HuH-7.5 (cell line): ENCODE data around the gene FAM200C.

Experiments used
- DNase-seq: peaks from one replicate; pipeline ENCODE4 v3.0.0; 2011; ENCODE audit warnings: low spot score

Gene FAM200C

GRCh38 chr5:160419458-160420330, 19.8 kb upstream of the FAM200C start:
- DNase-seq = no peak

GRCh38 chr5:160418561-160419457, 19.0 kb upstream of the FAM200C start, which contains the start of gene SLU7:
Gene SLU7 (minus strand): TSS chr5:160419081. CDS start chr5:160415294, 3,787 bp downstream.
- DNase-seq = peak; percentile 75

GRCh38 chr5:160398806-160399205, 1.0 kb downstream of the FAM200C start:
- no peak for DNase-seq

GRCh38 chr5:160397492-160397891, 2.4 kb downstream of the FAM200C start:
- DNase-seq = no peak

GRCh38 chr5:160395111-160395510, 4.7 kb downstream of the FAM200C start:
- DNase-seq = no peak

- DNase-seq = no peak
These were observed 8.8 kb downstream of the FAM200C start for GRCh38 chr5:160390787-160391696.

- DNase-seq = no peak
These were observed 12.4 kb downstream of the FAM200C start for GRCh38 chr5:160387445-160387844.

GRCh38 chr5:160385496-160385895, 14.4 kb downstream of the FAM200C start:
- DNase-seq = no peak

- DNase-seq = no peak
These were observed 15.2 kb downstream of the FAM200C start for GRCh38 chr5:160384681-160385080.

- DNase-seq = no peak
These were observed 17.5 kb downstream of the FAM200C start for GRCh38 chr5:160382346-160382745.

- DNase-seq = no peak
These were observed 19.8 kb downstream of the FAM200C start for GRCh38 chr5:160380041-160380440.

- DNase-seq = no peak
These were observed 20.3 kb downstream of the FAM200C start for GRCh38 chr5:160379511-160379910.

- no peak for DNase-seq
These were observed 21.5 kb downstream of the FAM200C start for GRCh38 chr5:160378330-160378729.

GRCh38 chr5:160377651-160378050, 22.2 kb downstream of the FAM200C start:
- DNase-seq = no peak

- DNase-seq = no peak
These were observed 23.4 kb downstream of the FAM200C start for GRCh38 chr5:160376416-160376815.

GRCh38 chr5:160375701-160376100, 24.2 kb downstream of the FAM200C start:
- DNase-seq = no peak

GRCh38 chr5:160375166-160375565, 24.7 kb downstream of the FAM200C start:
- no peak for DNase-seq

- no peak for DNase-seq
These were observed 28.6 kb downstream of the FAM200C start for GRCh38 chr5:160371294-160371693.

GRCh38 chr5:160370713-160371034, 29.2 kb downstream of the FAM200C start:
- DNase-seq = no peak

GRCh38 chr5:160369990-160370712, 29.7 kb downstream of the FAM200C start, which contains the start of gene C1QTNF2:
Gene C1QTNF2 (minus strand): TSS chr5:160370626. CDS start chr5:160355011, 15,615 bp downstream.
- DNase-seq = no peak

GRCh38 chr5:160367885-160368284, 32.0 kb downstream of the FAM200C start:
- no peak for DNase-seq
